ENCODE measurements around the gene KPNA1.
"Not testable (repeated sequence)": the region's sequence is repeated elsewhere in the genome, so short reads cannot be mapped to it uniquely, and the experiment has no call there.

KPNA1 gene

GRCh38 chr3:122476532-122476931 lies 38.2 kb downstream of the KPNA1 start:
- Mint-ChIP-seq H3K27me3 (ENCODE audit: low read depth) (no peaks in the 10 kb centered on the region), H3K36me3 (ENCODE audit: low read depth) (peaks cover 10% of the 10 kb centered on the region), H3K9me3 (no peaks in the 10 kb centered on the region), H3K27ac (no peak overlapping the region), H3K4me3 (no peak overlapping the region), H3K4me1 (ENCODE audit: low read depth) (peaks cover 17% of the 10 kb centered on the region)

DNA sequence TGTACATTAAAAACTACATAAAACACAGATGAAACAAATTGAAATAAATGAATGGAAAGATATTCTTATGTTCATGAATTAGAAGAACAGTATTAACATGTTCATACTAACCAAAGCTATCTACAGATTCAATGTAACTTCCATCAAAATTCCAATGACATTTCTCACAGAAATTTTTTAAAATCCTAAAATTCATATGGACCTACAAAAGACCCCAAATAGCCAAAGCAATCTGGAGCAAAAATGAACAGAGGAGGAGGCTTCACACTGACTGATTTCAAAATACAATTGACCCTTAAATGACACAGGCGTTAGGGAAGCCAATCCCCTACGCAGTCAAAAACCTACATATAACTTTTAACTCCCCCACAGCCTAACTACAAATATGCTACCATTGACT lies 39.4 kb downstream of the KPNA1 start:
- Mint-ChIP-seq H3K4me1 (ENCODE audit: low read depth) (peaks cover 18% of the 10 kb centered on the region), H3K36me3 (ENCODE audit: low read depth) (peaks cover 13% of the 10 kb centered on the region), H3K27me3 (ENCODE audit: low read depth) (no peaks in the 10 kb centered on the region), H3K4me3 (no peak overlapping the region), H3K9me3 (no peaks in the 10 kb centered on the region), H3K27ac (no peak overlapping the region)

- Mint-ChIP-seq H3K4me3 (no peak overlapping the region), H3K4me1 (ENCODE audit: low read depth) (peaks cover 26% of the 10 kb centered on the region), H3K27me3 (ENCODE audit: low read depth) (no peaks in the 10 kb centered on the region), H3K9me3 (no peaks in the 10 kb centered on the region), H3K36me3 (ENCODE audit: low read depth) (peaks cover 17% of the 10 kb centered on the region), H3K27ac (no peak overlapping the region)
These were observed 45.1 kb downstream of the KPNA1 start for GRCh38 chr3:122469659-122470058.

DNA sequence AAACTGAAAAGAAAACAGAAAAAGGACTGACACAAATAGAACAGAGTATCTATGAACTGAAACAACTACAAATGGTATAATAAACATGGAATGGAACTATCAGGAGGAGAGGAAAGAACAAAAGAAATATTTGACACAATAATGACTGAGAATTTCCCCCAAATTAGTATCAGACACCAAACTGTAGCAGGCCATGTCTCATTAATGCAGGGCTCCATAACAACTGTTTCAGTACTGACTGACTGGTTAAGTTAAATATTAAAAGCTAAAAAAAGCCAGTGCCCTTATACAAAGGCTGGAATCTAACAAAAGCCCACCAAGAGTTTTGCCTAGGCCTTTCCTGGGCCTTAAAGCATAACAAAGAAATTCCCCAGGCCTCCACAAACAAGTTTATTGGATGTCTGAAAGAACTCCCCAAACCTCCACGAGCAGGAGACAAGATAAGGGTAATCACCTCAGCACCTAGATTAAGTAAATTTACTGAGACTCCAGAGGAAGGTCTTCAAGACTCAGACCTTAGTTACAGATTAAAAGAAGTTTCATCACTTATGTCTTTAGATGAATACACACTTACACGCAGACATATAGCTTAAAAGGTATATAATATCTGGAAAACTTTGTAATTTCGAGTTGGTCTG lies 45.7 kb downstream of the KPNA1 start:
- H3K4me3 Mint-ChIP-seq = no peak overlapping the region
- H3K27ac Mint-ChIP-seq = no peak overlapping the region
- H3K4me1 Mint-ChIP-seq (ENCODE audit: low read depth) = peaks cover 26% of the 10 kb centered on the region
- peaks cover 17% of the 10 kb centered on the region for H3K36me3 Mint-ChIP-seq (ENCODE audit: low read depth)
- H3K9me3 Mint-ChIP-seq = no peaks in the 10 kb centered on the region
- H3K27me3 Mint-ChIP-seq (ENCODE audit: low read depth) = no peaks in the 10 kb centered on the region

DNA sequence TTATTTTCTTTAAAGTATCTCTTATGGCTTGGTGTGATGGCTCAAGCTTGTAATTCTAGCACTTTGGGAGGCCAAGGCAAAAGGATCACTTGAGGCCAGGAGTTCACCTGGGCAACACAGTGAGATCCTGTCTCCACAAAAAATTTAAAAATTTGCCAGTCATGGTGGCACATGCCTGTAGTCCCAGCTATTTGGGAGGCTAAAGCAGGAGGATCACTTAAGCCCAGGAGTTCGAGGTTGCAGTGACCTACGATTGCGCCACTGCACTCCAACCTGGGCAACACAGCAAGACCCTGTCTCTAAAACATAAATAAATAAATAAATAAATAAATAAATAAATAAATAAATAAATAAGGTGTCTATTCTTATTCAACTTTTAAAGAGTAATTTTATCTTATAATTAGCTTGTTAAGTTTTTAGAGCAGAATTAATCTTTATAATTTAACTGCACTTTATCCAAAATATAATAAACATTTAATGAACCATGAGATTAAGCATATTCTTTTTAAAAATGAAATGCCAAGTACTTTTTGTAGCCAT lies 48.0 kb downstream of the KPNA1 start:
- no peak overlapping the region for H3K4me3 Mint-ChIP-seq
- H3K27ac Mint-ChIP-seq = no peak overlapping the region
- H3K36me3 Mint-ChIP-seq (ENCODE audit: low read depth) = peaks cover 26% of the 10 kb centered on the region
- H3K9me3 Mint-ChIP-seq = no peaks in the 10 kb centered on the region
- peaks cover 16% of the 10 kb centered on the region for H3K4me1 Mint-ChIP-seq (ENCODE audit: low read depth)
- no peaks in the 10 kb centered on the region for H3K27me3 Mint-ChIP-seq (ENCODE audit: low read depth)

DNA sequence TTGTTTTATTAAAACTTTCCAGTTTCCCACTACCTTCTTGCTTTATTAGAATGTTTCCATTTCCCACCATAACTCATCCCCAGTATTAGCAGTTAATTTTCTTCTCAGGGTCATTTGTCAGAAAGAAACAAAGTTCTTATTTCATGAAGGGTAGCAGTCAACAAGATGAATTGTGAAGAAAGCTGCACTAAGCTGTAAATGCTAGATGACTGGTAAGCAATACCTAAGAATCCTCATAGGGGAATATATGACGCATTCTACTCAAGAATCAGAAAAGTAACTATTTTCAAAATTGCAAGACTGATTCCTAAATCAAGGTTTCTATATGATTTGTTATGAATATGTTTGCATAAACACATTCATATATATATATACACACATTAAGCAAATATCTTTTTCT lies 50.1 kb downstream of the KPNA1 start:
- Mint-ChIP-seq H3K36me3 (ENCODE audit: low read depth) (peaks cover 30% of the 10 kb centered on the region), H3K27ac (no peak overlapping the region), H3K27me3 (ENCODE audit: low read depth) (no peaks in the 10 kb centered on the region), H3K4me3 (no peak overlapping the region), H3K4me1 (ENCODE audit: low read depth) (peaks cover 9% of the 10 kb centered on the region), H3K9me3 (no peaks in the 10 kb centered on the region)

GRCh38 chr3:122462406-122462805 lies 52.3 kb downstream of the KPNA1 start:
- Mint-ChIP-seq H3K27me3 (ENCODE audit: low read depth) (no peaks in the 10 kb centered on the region), H3K36me3 (ENCODE audit: low read depth) (peaks cover 42% of the 10 kb centered on the region), H3K27ac (no peak overlapping the region), H3K4me1 (ENCODE audit: low read depth) (no peaks in the 10 kb centered on the region), H3K9me3 (no peaks in the 10 kb centered on the region), H3K4me3 (no peak overlapping the region)

DNA sequence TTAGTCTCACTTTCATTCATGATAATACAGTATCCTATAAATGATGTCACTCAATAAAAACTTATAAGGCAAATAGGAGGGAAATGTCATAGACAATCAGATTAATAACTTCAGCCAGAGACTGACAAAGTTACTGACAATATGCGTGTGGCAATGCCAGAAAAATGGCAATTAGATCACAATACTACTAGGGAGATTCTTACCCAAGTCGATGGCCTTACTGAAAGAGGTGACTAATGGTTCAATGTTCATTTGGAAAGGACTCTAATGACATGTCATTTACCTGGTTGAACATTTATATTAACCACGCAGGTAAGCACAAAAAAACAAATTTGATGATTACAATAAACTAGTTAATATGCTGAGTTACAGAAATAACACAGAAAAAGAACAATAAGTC lies 52.9 kb downstream of the KPNA1 start:
- H3K4me1 Mint-ChIP-seq (ENCODE audit: low read depth) = no peaks in the 10 kb centered on the region
- H3K27me3 Mint-ChIP-seq (ENCODE audit: low read depth) = no peaks in the 10 kb centered on the region
- no peaks in the 10 kb centered on the region for H3K9me3 Mint-ChIP-seq
- no peak overlapping the region for H3K4me3 Mint-ChIP-seq
- H3K27ac Mint-ChIP-seq = no peak overlapping the region
- H3K36me3 Mint-ChIP-seq (ENCODE audit: low read depth) = peaks cover 38% of the 10 kb centered on the region

DNA sequence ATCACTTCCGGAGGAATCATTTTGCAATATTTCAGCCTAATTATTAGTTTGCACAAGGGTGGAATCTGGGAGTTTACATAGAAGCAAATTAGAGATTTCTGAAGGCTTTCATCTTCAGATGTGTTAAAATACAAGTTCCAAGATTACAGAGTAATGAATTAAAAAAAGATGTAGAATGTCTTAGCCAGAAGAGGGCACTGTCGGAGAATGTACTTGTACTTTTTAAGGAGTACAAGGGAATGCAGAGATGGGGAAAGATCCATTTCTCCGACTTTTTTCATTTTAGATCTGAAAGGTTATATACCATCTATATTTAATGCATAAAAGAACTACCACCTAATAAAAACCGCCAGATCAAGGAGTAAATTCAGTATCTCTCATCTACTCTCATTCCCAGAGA lies 55.7 kb downstream of the KPNA1 start:
- H3K27ac Mint-ChIP-seq = no peak overlapping the region
- no peaks in the 10 kb centered on the region for H3K9me3 Mint-ChIP-seq
- H3K36me3 Mint-ChIP-seq (ENCODE audit: low read depth) = peaks cover 45% of the 10 kb centered on the region
- no peak overlapping the region for H3K4me3 Mint-ChIP-seq
- H3K27me3 Mint-ChIP-seq (ENCODE audit: low read depth) = no peaks in the 10 kb centered on the region
- H3K4me1 Mint-ChIP-seq (ENCODE audit: low read depth) = peaks cover 3% of the 10 kb centered on the region

- H3K36me3 Mint-ChIP-seq (ENCODE audit: low read depth) = peaks cover 46% of the 10 kb centered on the region
- no peak overlapping the region for H3K27ac Mint-ChIP-seq
- H3K9me3 Mint-ChIP-seq = no peaks in the 10 kb centered on the region
- H3K27me3 Mint-ChIP-seq (ENCODE audit: low read depth) = no peaks in the 10 kb centered on the region
- H3K4me1 Mint-ChIP-seq (ENCODE audit: low read depth) = peaks cover 3% of the 10 kb centered on the region
- no peak overlapping the region for H3K4me3 Mint-ChIP-seq
These were observed 57.0 kb downstream of the KPNA1 start for GRCh38 chr3:122457706-122458105.

GRCh38 chr3:122456074-122456473 lies 58.7 kb downstream of the KPNA1 start:
- Mint-ChIP-seq H3K4me3 (no peak overlapping the region), H3K4me1 (ENCODE audit: low read depth) (peaks cover 3% of the 10 kb centered on the region), H3K36me3 (ENCODE audit: low read depth) (peaks cover 39% of the 10 kb centered on the region), H3K27me3 (ENCODE audit: low read depth) (no peaks in the 10 kb centered on the region), H3K9me3 (no peaks in the 10 kb centered on the region), H3K27ac (no peak overlapping the region)

DNA sequence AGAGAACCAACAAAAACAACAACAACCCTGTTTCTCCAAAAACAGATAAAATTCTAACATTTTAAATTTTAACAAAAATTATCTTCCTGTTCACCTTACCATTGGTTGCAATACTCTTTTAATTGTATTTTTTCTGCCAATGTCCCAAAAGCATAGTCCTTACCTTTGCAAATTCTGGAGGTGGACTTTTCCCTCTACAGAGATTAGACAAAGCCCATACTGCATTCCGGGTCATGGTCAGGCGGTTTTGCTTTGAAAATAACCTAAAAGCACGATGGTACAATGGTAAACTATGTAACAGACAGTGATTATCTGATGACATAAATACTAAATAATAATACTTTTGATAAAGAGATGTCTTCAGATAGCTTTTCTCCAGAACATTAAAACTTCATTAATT lies 63.4 kb downstream of the KPNA1 start:
- Mint-ChIP-seq H3K9me3 (peaks cover 7% of the 10 kb centered on the region), H3K4me1 (ENCODE audit: low read depth) (peaks cover 3% of the 10 kb centered on the region), H3K36me3 (ENCODE audit: low read depth) (peaks cover 45% of the 10 kb centered on the region), H3K27me3 (ENCODE audit: low read depth) (no peaks in the 10 kb centered on the region), H3K4me3 (no peak overlapping the region), H3K27ac (no peak overlapping the region)

DNA sequence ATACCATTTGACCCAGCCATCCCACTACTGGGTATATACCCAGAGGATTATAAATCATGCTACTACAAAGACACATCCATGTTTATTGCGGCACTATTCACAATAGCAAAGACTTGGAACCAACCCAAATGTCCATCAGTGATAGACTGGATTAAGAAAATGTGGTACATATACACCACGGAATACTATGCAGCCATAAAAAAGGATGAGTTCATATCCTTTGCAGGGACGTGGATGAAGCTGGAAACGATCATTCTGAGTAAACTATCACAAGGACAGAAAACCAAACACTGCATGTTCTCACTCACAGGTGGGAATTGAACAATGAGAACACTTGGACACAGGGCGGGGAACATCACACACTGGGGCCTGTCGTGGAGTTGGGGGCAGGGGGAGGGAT lies 66.5 kb downstream of the KPNA1 start:
- Mint-ChIP-seq H3K9me3 (peaks cover 14% of the 10 kb centered on the region), H3K36me3 (ENCODE audit: low read depth) (peaks cover 61% of the 10 kb centered on the region)
- H3K27ac Mint-ChIP-seq; H3K4me3 Mint-ChIP-seq; H3K27me3 Mint-ChIP-seq (ENCODE audit: low read depth); H3K4me1 Mint-ChIP-seq (ENCODE audit: low read depth): not testable (repeated sequence)

- H3K27me3 Mint-ChIP-seq (ENCODE audit: low read depth); H3K4me1 Mint-ChIP-seq (ENCODE audit: low read depth); H3K4me3 Mint-ChIP-seq; H3K27ac Mint-ChIP-seq: not testable (repeated sequence)
- Mint-ChIP-seq H3K9me3 (peaks cover 14% of the 10 kb centered on the region), H3K36me3 (ENCODE audit: low read depth) (peaks cover 69% of the 10 kb centered on the region)
These were observed 70.2 kb downstream of the KPNA1 start for GRCh38 chr3:122444491-122444887.

DNA sequence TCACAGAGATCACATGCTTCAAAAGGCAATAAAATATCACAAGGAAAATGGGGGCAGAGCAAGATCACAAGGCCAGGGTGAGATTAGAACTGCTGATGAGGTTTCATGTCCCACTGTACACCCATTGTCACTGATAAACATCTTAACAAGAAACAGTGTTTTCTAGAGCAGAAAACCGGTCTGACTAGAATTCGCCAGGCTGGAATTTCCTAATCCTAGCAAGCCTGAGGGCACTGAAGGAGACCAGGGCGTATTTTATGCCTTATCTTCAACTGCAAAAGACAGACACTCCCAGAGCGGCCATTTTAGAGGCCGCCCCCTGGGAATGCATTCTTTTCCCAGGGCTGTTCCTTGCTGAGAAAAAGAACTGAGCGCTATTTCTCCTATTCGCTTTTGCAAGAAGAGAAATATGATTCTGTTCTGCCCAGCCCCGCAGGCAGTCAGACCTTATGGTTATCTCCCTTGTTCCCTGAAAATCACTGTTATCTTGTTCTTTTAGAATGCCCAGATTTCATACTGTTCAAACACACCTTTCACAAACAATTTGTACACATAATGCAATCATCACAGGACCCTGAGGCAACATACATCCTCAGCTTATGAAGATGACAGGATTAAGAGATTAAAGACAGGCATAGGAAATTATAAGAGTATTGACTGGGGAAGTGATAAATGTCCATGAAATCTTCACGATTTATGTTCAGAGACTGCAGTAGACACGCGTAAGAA lies 70.8 kb downstream of the KPNA1 start:
- peaks cover 12% of the 10 kb centered on the region for H3K9me3 Mint-ChIP-seq
- not testable (repeated sequence) for H3K27ac Mint-ChIP-seq; H3K27me3 Mint-ChIP-seq (ENCODE audit: low read depth)

More for the DNA sequence above, 70.8 kb downstream of the KPNA1 start:
- H3K4me3 Mint-ChIP-seq; H3K4me1 Mint-ChIP-seq (ENCODE audit: low read depth): not testable (repeated sequence)
- H3K36me3 Mint-ChIP-seq (ENCODE audit: low read depth) = peaks cover 66% of the 10 kb centered on the region

All from T-helper 1 cell treated with Interleukin-12 subunit alpha and Interleukin-12 subunit beta and Interleukin-4 antibody, amounts not matched to agents 30 μg/mL and 1 μg/mL, for 36 hours (primary cell).